HEK293 (cell line): ENCODE measurements around the gene WRNIP1.

Experiments
- CTCF ChIA-PET: fragments of 350-600 bp; formaldehyde crosslinking; extraction: SDS; loops from one replicate; lab custom pipeline; 2021; ENCODE audit warnings: antibody characterized with exemption; lab: Yijun Ruan, JAX
- POLR2A ChIA-PET: fragments of 300-600 bp; formaldehyde crosslinking; extraction: SDS; loops from one replicate; lab custom pipeline; 2020; ENCODE audit warnings: antibody characterized with exemption, inconsistent platforms; lab: Yijun Ruan, JAX
- H3K27ac ChIP-seq: fragments of 200-500 bp; sonication (Bioruptor generic); 2 replicates; pipeline ENCODE4 v1.5.1; 2014; ENCODE audit warnings: low read depth, low read length, control low read depth, inconsistent platforms; ENCODE audit errors: extremely low read depth
- H3K36me3 ChIP-seq, 2 experiments: fragments of 200-500 bp in 1 of 2; sonication (Bioruptor generic) in 1 of 2; 1 replicate in 1 of 2; 2 replicates in 1 of 2; pipeline ENCODE4 v1.5.1; 2014 to 2017; ENCODE audit warnings: inconsistent platforms in 2 of 2, low read length in 2 of 2; ENCODE audit not compliant: control insufficient read depth in 2 of 2, insufficient read depth in 1 of 2
- H3K4me1 ChIP-seq: fragments of 200-500 bp; sonication (Bioruptor generic); 2 replicates; pipeline ENCODE4 v1.5.1; 2014; ENCODE audit warnings: mild to moderate bottlenecking, low read length, inconsistent platforms; ENCODE audit not compliant: control insufficient read depth, insufficient read depth
- H3K4me3 ChIP-seq: 2 replicates; pipeline ENCODE4 v1.5.1; 2011; ENCODE audit warnings: low read depth, mild to moderate bottlenecking, control low read depth, low read length, moderate library complexity
- H3K9me3 ChIP-seq: fragments of 200-500 bp; sonication (Bioruptor generic); 2 replicates; pipeline ENCODE4 v1.5.1; 2014; ENCODE audit warnings: low read depth, low read length, inconsistent platforms; ENCODE audit not compliant: control insufficient read depth, insufficient read depth
- GLIS1 ChIP-seq: fragments of 450-650 bp; formaldehyde crosslinking; IDR thresholded peaks from 2 replicates; pipeline ENCODE4 v1.5.1; 2016; ENCODE audit warnings: missing biosample characterization, missing genetic modification characterization
- HOXC10 ChIP-seq: sonication (generic); formaldehyde crosslinking; IDR thresholded peaks from 2 replicates; pipeline ENCODE4 v1.8.1; 2023; ENCODE audit warnings: mild to moderate bottlenecking, missing genetic modification reagents
- IKZF3 ChIP-seq: fragments of 450-650 bp; IDR thresholded peaks from 2 replicates; pipeline ENCODE4 v1.5.0; 2018; ENCODE audit warnings: missing biosample characterization, mild to moderate bottlenecking, missing genetic modification characterization, moderate library complexity
- INSM2 ChIP-seq: fragments of 450-650 bp; formaldehyde crosslinking; IDR thresholded peaks from 2 replicates; pipeline ENCODE4 v1.5.1; 2016; ENCODE audit warnings: missing biosample characterization, missing genetic modification characterization
- MYNN ChIP-seq: fragments of 450-650 bp; formaldehyde crosslinking; IDR thresholded peaks from 2 replicates; pipeline ENCODE4 v1.5.1; 2016; ENCODE audit warnings: missing biosample characterization, missing genetic modification characterization, borderline replicate concordance
- OSR2 ChIP-seq: fragments of 450-650 bp; formaldehyde crosslinking; IDR thresholded peaks from 2 replicates; pipeline ENCODE4 v1.5.1; 2016; ENCODE audit warnings: missing biosample characterization, missing genetic modification characterization
- SCRT1 ChIP-seq: fragments of 450-650 bp; formaldehyde crosslinking; IDR thresholded peaks from 2 replicates; pipeline ENCODE4 v1.5.1; 2016; ENCODE audit warnings: missing biosample characterization, missing genetic modification characterization, borderline replicate concordance
- ZBTB11 ChIP-seq: fragments of 450-650 bp; formaldehyde crosslinking; conservative IDR thresholded peaks from 2 replicates; pipeline ENCODE4 v1.5.1; 2016; ENCODE audit warnings: low read depth, missing biosample characterization, missing genetic modification characterization
- ZBTB26 ChIP-seq: fragments of 450-650 bp; formaldehyde crosslinking; optimal IDR thresholded peaks from 2 replicates; pipeline ENCODE3; 2016; ENCODE audit warnings: missing biosample characterization, mild to moderate bottlenecking, missing genetic modification characterization
- ZNF2 ChIP-seq: fragments of 450-650 bp; formaldehyde crosslinking; IDR thresholded peaks from 2 replicates; pipeline ENCODE4 v1.5.1; 2016; ENCODE audit warnings: missing biosample characterization, missing genetic modification characterization
- ZNF280D ChIP-seq: fragments of 450-650 bp; formaldehyde crosslinking; IDR thresholded peaks from 2 replicates; pipeline ENCODE4 v1.5.1; 2016; ENCODE audit warnings: missing biosample characterization, missing genetic modification characterization
- ZNF341 ChIP-seq: fragments of 450-650 bp; formaldehyde crosslinking; IDR thresholded peaks from 2 replicates; pipeline ENCODE4; 2016; ENCODE audit warnings: low read depth, missing biosample characterization, missing genetic modification characterization
- ZNF416 ChIP-seq: fragments of 450-650 bp; formaldehyde crosslinking; IDR thresholded peaks from 2 replicates; pipeline ENCODE4 v1.5.1; 2016; ENCODE audit warnings: missing biosample characterization, missing genetic modification characterization
- ZNF529 ChIP-seq: fragments of 450-650 bp; formaldehyde crosslinking; IDR thresholded peaks from 2 replicates; pipeline ENCODE4 v1.5.1; 2017; ENCODE audit warnings: missing genetic modification characterization, missing biosample characterization; ENCODE audit not compliant: insufficient replicate concordance
- ZNF549 ChIP-seq: fragments of 450-650 bp; IDR thresholded peaks from 2 replicates; pipeline ENCODE4 v1.5.1; 2018; ENCODE audit warnings: missing biosample characterization, missing genetic modification characterization, mild to moderate bottlenecking, inconsistent platforms, moderate library complexity
- ZNF555 ChIP-seq: fragments of 450-650 bp; formaldehyde crosslinking; conservative IDR thresholded peaks from 2 replicates; pipeline ENCODE4 v1.5.1; 2017; ENCODE audit warnings: missing biosample characterization, mild to moderate bottlenecking, missing genetic modification characterization, inconsistent platforms
- ZNF626 ChIP-seq: fragments of 450-650 bp; sonication (Bioruptor Pico); formaldehyde crosslinking; IDR thresholded peaks from 2 replicates; pipeline ENCODE4 v1.5.1; 2018; ENCODE audit warnings: missing biosample characterization, missing genetic modification characterization, inconsistent platforms
- ZNF645 ChIP-seq: fragments of 450-650 bp; formaldehyde crosslinking; IDR thresholded peaks from 2 replicates; pipeline ENCODE4; 2016; ENCODE audit warnings: missing biosample characterization, missing genetic modification characterization

The WRNIP1 gene

GRCh38 chr6:2827142-2827541 is 61.9 kb downstream of the WRNIP1 start:
- ChIA-PET CTCF (interaction anchor here (1.0 to 1.3 kb wide), 2 partner anchors 36 to 125 kb away, joined by 3 to 5 read pairs; no protein-coding TSS in a partner anchor), POLR2A (interaction anchor here (0.9 kb wide), 1 partner anchor 14 kb away, joined by 3 read pairs; no protein-coding TSS in a partner anchor)
- Histone ChIP-seq H3K27ac (no peak overlapping the region), H3K4me3 (no peak overlapping the region), H3K4me1 (no peaks in the 10 kb centered on the region), H3K36me3 (no peaks in the 10 kb centered on the region), H3K9me3 (no peaks in the 10 kb centered on the region)
- TF ChIP-seq ZNF280D (tag by site-specific recombination) (no peak), SCRT1 (tag by site-specific recombination) (no peak), INSM2 (tag by site-specific recombination) (no peak)

- Histone ChIP-seq H3K36me3 (peaks cover 0 to 1% of the 10 kb centered on the region in 2 experiments; a peak in 1 of 3 replicates), H3K27ac (no peak overlapping the region), H3K4me1 (no peaks in the 10 kb centered on the region), H3K9me3 (no peaks in the 10 kb centered on the region), H3K4me3 (no peak overlapping the region)
- ChIA-PET CTCF (interaction anchor here (0.6 to 0.9 kb wide), 4 partner anchors 17 to 233 kb away, joined by 3 to 7 read pairs (median 4); no protein-coding TSS in a partner anchor), POLR2A (no interaction called here)
- TF ChIP-seq ZNF416 (no peak), ZNF2 (tag by site-specific recombination) (no peak), SCRT1 (tag by site-specific recombination) (no peak)
Observed at GRCh38 chr6:2828629-2829028, 63.4 kb downstream of the WRNIP1 start.

GRCh38 chr6:2829253-2829652 is 64.1 kb downstream of the WRNIP1 start:
- Histone ChIP-seq H3K9me3 (no peaks in the 10 kb centered on the region), H3K27ac (no peak overlapping the region), H3K4me1 (no peaks in the 10 kb centered on the region), H3K36me3 (peaks cover under 1 to 8% of the 10 kb centered on the region in 2 experiments; a peak in 2 of 3 replicates), H3K4me3 (no peak overlapping the region)
- ChIA-PET CTCF (interaction anchor here (0.6 kb wide), 3 partner anchors 17 to 80 kb away, joined by 3 to 7 read pairs (median 4); no protein-coding TSS in a partner anchor), POLR2A (no interaction called here)
- no peak for TF ChIP-seq ZNF645
- TF ChIP-seq MYNN (tag by site-specific recombination), result no peak
- TF ChIP-seq ZBTB26 (tag by site-specific recombination), result no peak
- TF ChIP-seq ZNF626 (tag by site-specific recombination), result no peak
- TF ChIP-seq IKZF3 (tag by site-specific recombination), result no peak
- no peak for TF ChIP-seq ZNF555
- TF ChIP-seq HOXC10 (CRISPR knock-in tag), result no peak
- no peak for TF ChIP-seq ZNF529
- TF ChIP-seq OSR2 (tag by site-specific recombination), result no peak
- TF ChIP-seq ZNF341 (tag by site-specific recombination), result no peak
- no peak for TF ChIP-seq ZNF549 (tag by site-specific recombination)
- TF ChIP-seq ZBTB11 (tag by site-specific recombination), result no peak
- no peak for TF ChIP-seq GLIS1 (tag by site-specific recombination)
